Kidney (tissue), 14 donors: ENCODE data around the gene VAC14. TPM values are rescaled to one million over a fixed set of nuclear protein-coding genes. Genes with fewer than 3 reads are reported as not detected.

Source experiments
- DNase-seq, 5 donors: peaks; one replicate each; pipeline ENCODE4 v3.0.0-alpha.2; 2013 to 2020
- FAIRE-seq: peaks from 2 replicates; lab custom pipeline; 2012; peaks lifted over from hg19 to GRCh38; lab: Jason Lieb, UNC
- H3K27ac ChIP-seq, 2 donors: one replicate each; pipeline ENCODE4 v1.7.0; 2013; ENCODE audit warnings: low read depth in 2 of 2, low read length in 2 of 2, inconsistent platforms in 1 of 2
- H3K27me3 ChIP-seq: one replicate; pipeline ENCODE4 v1.7.1; 2013; ENCODE audit warnings: low read length, inconsistent platforms; ENCODE audit not compliant: control insufficient read depth, insufficient read depth
- H3K36me3 ChIP-seq, 3 donors: one replicate each; pipeline versions ENCODE4 v1.7.0 to v1.7.1; 2013; ENCODE audit warnings: low read length in 3 of 3, control low read depth in 1 of 3, inconsistent platforms in 1 of 3; ENCODE audit not compliant: insufficient read depth in 3 of 3, control insufficient read depth in 2 of 3
- H3K4me1 ChIP-seq, 3 donors: one replicate each; pipeline versions ENCODE4 v1.7.0 to v1.7.1; 2013; ENCODE audit warnings: low read length in 3 of 3, inconsistent platforms in 1 of 3, low read depth in 1 of 3; ENCODE audit not compliant: control insufficient read depth in 2 of 3, insufficient read depth in 2 of 3
- H3K4me3 ChIP-seq, 3 donors: one replicate each; pipeline versions ENCODE4 v1.7.0 to v1.8.1; 2013; ENCODE audit warnings: low read length in 3 of 3, control low read depth in 1 of 3, inconsistent platforms in 1 of 3
- H3K9ac ChIP-seq, 3 donors: one replicate each; pipeline versions ENCODE4 v1.7.0 to v1.7.1; 2013; ENCODE audit warnings: low read length in 3 of 3, control low read depth in 1 of 3, inconsistent platforms in 1 of 3
- H3K9me3 ChIP-seq, 3 donors: one replicate each; pipeline versions ENCODE4 v1.7.0 to v1.7.1; 2013; ENCODE audit warnings: low read length in 3 of 3, control low read depth in 1 of 3, inconsistent platforms in 1 of 3; ENCODE audit not compliant: control insufficient read depth in 2 of 3, insufficient read depth in 1 of 3
- CTCF ChIP-seq: IDR thresholded peaks from 3 replicates; pipeline ENCODE4 v1.5.1; 2012; ENCODE audit warnings: mild to moderate bottlenecking, moderate library complexity, borderline replicate concordance; ENCODE audit not compliant: insufficient read depth; ENCODE audit errors: extremely low read depth
- intact Hi-C: fragments of 100-400 bp; cut with DNase I; formaldehyde crosslinking; loops from one replicate; pipeline ENCODE4 v1.11.1; 2022
- polyA plus RNA-seq: library from polyadenylated mRNA; stranded (reverse); fragments of 350-450 nt; fragmentation: Illumina TruSeq; extraction: RNeasy Lipid Tissue Mini Kit (QIAGEN cat#74804); gene quantifications from one replicate; pipeline ENCODE4 v1.2.3, GENCODE V29; 2014; ENCODE audit warnings: low read depth, low replicate concordance; ENCODE audit not compliant: insufficient read depth
- total RNA-seq: library from RNA; stranded (reverse); fragmentation: NEBNext Ultra II Directional; extraction: Animal tissue kit (Norgen Biotek cat#: 25700); gene quantifications from one replicate; pipeline ENCODE4 v1.2.1, GENCODE V29; 2021
- donor health status: control.
- donor health status: control.
- donor health status: control.
- donor health status: control.
- donor health status: control.
- donor health status: DM: yes; HTN: yes; CAD: no.
- donor health status: Normal renal cell carcinoma (clear cell type).

Gene VAC14
- total and polyA plus RNA-seq, 2 donors from 2014 or later = 36.8 to 41.9 TPM

- no peak for DNase-seq
- Histone ChIP-seq H3K27ac (no peak overlapping the region), H3K9ac (no peak overlapping the region), H3K9me3 (no peaks in the 10 kb centered on the region), H3K36me3 (no peaks in the 10 kb centered on the region), H3K27me3 (no peaks in the 10 kb centered on the region), H3K4me1 (peaks cover 0 to 5% (median 0%) of the 10 kb centered on the region in 3 donors), H3K4me3 (no peak overlapping the region)
- TF ChIP-seq CTCF = no peak
- intact Hi-C loops = no loop called here
- no peak for FAIRE-seq
Measured at GRCh38 chr16:70649300-70649699, 151.7 kb downstream of the VAC14 start.

DNA sequence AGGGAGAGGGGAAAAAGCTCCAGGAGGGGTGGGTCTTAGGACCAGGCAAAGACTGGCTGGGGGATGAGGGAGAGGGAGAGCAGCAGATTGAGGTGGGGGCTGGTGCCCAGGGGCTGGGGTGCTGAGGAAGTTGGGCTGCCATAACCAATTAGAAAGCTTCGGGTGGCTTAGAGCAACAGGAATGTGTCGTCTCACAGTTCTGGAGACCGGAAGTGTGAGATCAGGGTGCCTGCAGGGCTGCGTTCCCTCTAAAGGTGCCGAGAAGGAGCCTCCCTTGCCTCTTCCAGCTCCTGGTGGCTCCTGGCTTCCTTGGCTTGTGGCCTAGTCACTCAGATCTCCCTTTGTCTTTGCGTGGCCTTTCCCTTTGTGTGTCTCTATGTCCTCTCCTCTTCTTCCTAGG lies 152.4 kb downstream of the VAC14 start:
- H3K9me3 ChIP-seq = no peaks in the 10 kb centered on the region
- no peak overlapping the region for H3K27ac ChIP-seq
- no peak overlapping the region for H3K4me3 ChIP-seq
- H3K36me3 ChIP-seq = no peaks in the 10 kb centered on the region
- no peak for FAIRE-seq
- no peak overlapping the region for H3K9ac ChIP-seq
- intact Hi-C loops = no loop called here
- no peak for TF ChIP-seq CTCF
- H3K4me1 ChIP-seq = no peaks in the 10 kb centered on the region
- H3K27me3 ChIP-seq = no peaks in the 10 kb centered on the region
- DNase-seq = no peak

GRCh38 chr16:70647441-70648359 lies 153.3 kb downstream of the VAC14 start:
- Histone ChIP-seq H3K4me3 (no peak overlapping the region), H3K27ac (peak overlapping the region in 1 of 2 donors; percentile 13), H3K9ac (no peak overlapping the region), H3K4me1 (no peaks in the 10 kb centered on the region), H3K36me3 (no peaks in the 10 kb centered on the region), H3K9me3 (no peaks in the 10 kb centered on the region), H3K27me3 (no peaks in the 10 kb centered on the region)
- FAIRE-seq = no peak
- peak in 2 of 5 donors; percentile 25 to 50 for DNase-seq
- intact Hi-C loops = no loop called here
- no peak for TF ChIP-seq CTCF
